Measurements from ENCODE around the gene CADM2.

CADM2 gene

DNA sequence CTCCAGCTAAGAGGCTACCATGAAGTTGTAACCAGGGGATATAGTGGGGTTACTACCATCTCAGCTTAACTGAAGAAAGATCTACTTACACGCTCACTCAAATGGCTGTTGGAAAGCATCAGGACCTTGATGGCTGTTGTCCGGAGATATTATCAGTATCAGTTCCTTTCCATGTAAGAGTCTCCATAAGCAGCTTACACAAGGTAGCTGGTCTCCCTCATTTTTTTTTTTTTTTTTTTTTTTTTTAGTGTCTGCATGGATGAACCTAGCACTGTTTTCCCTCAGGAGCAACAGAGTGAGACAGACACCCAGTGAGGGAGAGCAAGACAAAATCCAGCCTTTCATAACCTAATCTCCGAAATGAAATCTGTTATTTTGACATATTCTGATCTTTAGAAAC lies 230.9 kb downstream of the CADM2 start:
- DNase-seq (ENCODE audit: low read depth), result no peak

DNA sequence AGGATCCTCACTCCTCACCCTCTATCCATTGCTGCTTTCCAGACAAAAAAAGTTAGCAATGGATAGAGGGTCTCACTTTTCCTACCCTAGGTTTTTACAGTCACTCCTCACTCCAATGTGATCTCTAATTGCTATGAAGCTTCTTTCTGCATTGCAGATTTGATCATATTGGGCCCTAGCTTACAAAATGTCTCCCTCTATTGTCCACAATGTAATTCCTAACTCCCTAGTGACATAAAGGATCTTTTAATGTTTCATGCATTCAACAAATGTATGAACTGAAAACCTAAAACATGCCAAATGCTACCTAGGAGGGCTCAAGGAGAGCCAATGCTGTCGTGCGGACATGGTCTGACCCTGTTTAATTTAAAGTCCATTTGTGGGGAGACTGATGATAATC lies 234.8 kb downstream of the CADM2 start:
- DNase-seq (ENCODE audit: low read depth), result no peak

DNA sequence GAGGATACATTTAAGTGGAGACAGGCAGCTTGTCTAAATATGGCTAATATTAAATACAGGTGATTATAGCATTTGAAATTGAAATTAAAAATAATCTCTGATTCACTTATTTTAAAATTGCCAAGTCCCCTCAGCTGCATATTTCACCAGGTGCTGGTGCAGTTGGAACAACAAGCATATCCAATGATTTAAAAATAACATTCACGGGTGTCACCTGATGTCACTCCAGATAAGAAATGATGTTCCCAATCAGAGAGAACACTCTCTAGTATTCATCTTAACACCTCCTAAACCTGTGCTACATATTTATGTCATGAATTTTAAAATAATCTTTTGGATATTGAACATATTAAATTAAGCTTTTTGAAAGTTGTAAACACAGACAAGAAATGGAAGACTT lies 249.9 kb downstream of the CADM2 start:
- DNase-seq (ENCODE audit: low read depth), result no peak

DNA sequence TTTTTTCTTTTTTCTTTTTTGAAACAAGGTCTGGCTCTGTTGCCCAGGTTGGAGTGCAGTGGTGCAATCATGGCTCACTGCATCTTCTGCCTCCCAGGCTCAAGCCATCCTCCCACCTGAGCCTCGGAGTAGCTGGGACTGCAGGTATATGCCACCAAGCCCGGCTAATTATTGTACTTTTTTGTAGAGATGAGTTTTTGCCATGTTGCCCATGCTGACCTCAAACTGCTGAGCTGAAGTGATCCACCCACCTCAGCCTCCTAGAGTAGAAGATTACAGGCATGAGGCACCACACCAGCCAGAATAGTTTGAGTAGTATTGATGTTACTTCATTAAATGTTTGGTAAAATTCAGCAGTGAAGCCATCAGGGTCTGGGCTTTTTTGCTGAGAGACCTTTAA lies 251.8 kb downstream of the CADM2 start:
- no peak for DNase-seq (ENCODE audit: low read depth)

DNA sequence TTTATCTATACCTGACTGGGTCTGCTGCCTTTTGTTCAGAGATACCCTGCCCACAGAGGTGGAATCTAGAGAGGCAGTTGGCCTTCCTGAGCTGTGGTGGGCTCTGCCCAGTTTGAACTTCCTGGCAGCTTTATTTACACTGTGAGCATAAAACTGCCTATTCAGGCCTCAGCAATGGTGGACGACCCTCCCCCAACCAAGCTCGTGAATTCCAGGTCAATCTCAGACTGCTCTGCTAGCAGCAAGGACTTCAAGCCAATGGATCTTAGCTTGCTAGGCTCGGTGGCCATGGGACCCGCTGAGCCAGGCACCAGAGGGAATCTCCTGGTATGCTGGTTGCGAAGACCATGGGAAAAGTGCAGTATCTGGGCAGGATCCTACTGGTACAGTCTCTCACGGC lies 270.2 kb downstream of the CADM2 start:
- DNase-seq (ENCODE audit: low read depth), result no peak

DNA sequence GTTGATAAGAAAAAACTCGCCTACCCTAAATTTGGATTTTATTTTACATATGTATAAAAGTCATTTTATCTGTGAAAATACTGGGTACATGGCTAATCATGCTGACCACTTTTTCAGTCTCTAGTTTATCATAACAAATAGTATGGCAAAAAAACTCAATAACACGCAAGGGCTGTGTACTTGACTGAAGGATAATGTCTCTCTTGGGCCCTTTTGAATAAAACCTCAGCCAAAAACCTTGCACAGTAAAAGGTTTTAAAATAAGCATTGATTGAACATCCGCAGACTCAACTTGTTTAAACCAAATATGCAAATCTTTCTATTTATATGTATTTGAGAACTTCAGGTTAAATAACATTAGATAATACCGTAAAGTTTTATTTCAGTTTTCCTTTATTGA lies 285.3 kb downstream of the CADM2 start:
- DNase-seq (ENCODE audit: low read depth), result no peak

DNA sequence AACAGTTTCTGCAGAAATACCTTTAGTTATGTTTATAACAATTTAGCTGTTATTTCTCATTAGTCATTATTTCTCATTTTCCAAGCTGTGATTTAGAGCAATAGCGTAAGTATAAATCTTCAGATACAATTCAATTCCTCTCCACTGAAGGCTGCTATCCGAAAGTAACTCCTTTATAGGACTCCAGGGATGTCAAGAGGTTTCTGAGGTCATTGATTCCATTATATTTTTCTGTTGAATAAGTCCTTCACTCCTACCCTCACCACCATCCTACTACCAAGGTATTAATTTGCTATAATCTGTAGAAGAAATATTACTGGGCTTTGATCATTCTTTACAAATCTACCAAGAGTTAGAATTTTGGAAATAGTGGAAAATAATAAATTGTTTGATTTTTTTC lies 285.7 kb downstream of the CADM2 start:
- no peak for DNase-seq (ENCODE audit: low read depth)

DNA sequence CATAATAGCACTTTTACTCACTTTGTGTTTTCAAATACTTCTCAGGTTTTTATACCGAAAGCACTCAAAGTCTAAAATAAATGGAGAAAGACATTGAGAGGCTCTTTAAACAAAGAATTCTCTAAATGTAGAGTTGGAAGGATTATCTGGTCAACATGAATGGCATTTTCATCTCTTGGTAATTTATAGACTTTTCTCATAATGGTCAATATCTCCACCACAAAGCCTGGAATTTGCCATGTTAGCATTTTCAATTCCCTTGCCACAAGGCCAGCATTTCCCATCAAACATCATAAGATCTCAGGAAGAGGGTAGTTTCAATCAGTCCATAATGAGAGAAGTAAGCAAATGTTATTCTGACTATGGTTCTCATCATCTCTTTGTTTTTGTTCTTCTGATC lies 293.0 kb downstream of the CADM2 start:
- no peak for DNase-seq (ENCODE audit: low read depth)

DNA sequence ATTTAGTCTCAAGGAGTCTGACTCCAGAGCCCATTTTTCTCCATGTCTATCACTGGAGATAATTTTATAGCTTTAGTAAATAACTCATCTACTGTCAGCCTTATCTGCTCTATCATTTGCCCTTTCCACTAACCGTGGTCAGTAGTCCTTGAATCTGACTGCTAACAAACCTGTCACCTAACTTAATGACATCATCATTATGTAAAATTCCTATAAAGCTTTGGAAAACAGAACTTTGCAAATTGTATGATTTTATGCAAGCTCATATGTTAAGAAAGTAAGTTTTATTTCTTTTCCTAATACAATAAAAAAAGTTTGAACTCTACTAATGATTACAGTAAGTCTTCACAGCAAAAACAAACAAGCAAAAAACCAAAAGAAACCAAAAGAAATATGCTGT lies 293.9 kb downstream of the CADM2 start:
- no peak for DNase-seq (ENCODE audit: low read depth)

DNA sequence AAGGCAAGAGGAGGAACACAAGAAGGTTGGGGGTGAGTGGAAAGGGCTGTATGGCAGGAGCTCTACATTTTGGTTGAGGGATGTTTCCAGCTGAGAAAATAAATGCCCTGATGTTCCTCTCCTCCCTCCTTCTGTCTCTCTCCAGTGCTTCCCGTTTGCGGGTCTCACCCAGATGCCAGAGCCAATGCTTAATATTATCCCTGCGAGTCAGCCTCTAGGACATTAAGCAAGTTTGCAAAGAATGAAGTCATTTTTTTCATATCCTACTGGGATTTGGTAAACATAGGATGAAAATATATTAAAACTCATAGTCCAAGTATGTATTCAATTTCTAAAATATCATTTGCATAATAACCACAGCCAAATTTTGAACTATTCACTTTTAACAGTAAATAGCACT lies 295.9 kb downstream of the CADM2 start:
- DNase-seq (ENCODE audit: low read depth), result no peak

DNA sequence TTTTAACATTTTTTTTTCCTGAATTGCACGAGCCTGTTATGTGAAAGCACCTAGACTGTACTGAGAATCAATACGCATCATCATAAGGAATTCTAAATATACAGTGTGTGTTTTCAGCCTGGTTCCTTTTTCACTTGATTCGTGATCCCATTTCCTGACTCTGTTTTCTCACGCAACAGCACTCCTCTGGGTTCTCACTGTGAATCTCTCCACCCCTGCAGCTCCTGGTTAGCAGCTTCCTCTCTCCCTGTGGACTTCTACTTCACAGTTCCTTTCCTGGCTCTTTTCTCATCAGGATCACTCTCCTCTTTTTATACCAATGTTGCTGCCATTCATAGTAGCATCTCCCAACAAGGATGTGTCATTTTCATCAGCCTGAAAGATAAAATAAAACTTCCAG lies 297.2 kb downstream of the CADM2 start:
- DNase-seq (ENCODE audit: low read depth), result no peak

DNA sequence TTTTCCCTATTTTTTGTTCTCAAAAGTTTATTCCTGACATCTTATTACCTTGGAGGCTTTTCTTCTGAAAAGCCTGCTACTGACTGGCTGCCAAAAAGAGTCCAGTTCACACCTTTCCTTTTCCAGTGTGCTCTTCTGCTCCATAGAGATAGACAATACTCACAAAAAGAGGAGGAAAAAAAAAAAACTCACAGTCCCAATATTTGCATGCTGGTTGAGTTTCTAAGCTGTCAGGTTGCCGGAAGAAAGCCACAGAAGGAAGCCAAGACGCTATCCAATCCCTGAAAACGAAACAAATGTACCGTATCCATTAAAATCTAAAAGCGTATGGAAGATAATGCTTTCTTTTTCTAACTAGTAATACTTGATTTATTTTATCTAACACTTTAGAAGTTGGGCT lies 299.5 kb downstream of the CADM2 start:
- DNase-seq (ENCODE audit: low read depth), result no peak

DNA sequence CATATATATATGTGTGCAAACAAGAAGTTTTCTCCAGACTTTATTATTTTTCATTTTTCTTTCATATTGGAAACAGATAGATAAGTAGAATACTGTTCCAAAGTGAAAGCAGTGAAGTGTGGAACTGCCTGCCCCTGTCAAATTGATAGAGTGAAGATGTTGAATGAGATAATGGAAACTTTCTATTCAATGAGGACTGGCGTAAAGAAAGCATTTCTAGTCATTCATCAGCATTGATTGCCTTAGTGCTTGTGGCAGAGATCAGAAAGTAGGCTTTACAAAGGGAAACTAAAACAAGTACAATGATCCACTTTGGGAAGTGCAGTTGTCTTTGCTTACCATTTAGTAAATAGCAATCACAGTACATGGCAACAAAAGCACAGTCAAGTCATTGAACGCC lies 300.0 kb downstream of the CADM2 start:
- DNase-seq (ENCODE audit: low read depth), result no peak

DNA sequence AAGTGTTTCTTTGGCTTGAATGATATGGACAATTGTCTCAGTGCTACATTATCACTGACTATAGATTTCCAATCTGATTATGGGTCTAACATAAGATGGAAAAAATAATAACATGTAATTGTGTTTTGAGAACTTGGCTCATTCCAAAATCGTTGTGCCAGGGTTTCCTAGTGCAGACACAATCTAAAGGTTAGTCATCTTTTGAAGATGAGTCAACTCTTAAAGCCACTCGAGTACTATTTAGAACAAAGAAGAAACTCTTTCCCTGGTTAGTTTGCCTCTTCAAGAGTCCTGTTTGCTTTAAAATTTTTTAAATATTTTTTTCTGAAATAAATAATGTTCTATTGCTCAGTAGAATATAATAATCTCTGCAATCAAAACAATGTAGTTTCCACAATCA lies 301.0 kb downstream of the CADM2 start:
- no peak for DNase-seq (ENCODE audit: low read depth)

DNA sequence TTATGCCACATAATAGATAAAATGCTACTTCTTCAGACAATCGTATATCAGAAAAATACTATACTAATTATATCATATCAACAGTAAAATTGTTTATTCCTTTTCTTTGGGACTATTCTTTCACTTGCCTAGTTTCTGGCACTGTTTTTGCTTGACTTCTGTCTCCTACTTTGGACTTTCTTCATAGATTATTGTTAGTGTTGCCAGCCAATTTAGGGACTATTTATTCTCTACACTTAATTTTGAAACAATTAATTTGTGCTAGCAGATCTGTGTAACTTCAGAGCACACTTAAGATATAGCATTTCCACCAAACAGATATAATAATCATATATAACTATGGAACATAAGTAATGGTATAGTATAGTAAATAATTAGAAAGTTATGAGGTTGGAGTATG lies 305.6 kb downstream of the CADM2 start:
- no peak for DNase-seq (ENCODE audit: low read depth)

DNA sequence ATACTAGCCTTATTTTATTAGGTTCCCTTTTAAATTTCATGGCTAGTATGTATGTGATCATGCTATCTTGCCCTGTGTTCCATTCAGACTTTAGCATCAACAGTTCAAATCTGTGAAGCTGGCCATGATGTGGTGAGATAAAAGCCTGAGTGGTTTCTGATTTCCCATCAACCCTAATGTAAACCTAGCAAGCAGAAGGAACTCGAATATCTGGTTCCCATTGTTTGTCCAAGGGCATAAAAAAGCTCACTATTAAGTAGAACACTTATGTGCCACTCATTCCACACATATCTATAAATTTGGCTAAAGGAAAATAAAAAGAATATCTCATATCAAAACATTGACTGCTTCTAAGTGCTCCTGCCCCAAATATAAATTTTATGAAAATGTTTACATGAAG lies 311.7 kb downstream of the CADM2 start:
- DNase-seq (ENCODE audit: low read depth), result no peak

DNA sequence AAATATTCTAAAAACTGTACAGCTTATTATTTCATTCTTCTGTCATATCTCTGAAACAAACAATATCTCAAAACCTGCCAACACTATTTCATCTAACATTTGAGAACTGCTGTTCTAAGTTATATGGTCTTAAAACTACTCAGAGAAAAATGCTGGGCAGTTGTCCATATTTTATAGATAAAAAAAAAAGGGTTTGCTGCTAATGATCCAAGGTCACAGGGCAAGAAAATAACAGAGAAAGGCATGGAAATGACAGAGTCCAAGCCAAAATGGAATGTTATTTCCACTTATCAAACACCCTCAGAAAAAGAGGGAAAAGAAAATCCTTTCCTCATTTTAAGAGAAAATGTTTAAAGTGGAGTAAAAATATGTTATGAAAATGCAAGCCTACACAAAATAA lies 313.1 kb downstream of the CADM2 start:
- no peak for DNase-seq (ENCODE audit: low read depth)

DNA sequence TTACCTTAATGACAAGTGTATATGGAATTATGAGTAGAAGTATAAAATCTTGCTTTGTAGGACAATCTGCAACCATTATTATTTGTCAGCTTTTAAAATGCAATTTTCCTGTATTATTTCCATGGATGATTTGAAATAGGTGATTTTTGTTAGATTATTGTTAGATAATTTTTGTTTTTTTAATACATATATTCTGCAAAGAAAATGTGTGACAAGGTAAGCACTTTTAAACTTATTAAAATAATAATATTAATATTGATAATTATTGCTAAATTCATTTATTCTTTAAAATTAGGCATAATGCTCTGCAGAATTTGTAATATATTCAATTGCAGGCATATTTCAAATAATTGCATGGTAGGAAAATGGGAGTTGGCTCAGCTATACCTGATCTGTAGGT lies 329.5 kb downstream of the CADM2 start:
- DNase-seq (ENCODE audit: low read depth), result no peak

DNA sequence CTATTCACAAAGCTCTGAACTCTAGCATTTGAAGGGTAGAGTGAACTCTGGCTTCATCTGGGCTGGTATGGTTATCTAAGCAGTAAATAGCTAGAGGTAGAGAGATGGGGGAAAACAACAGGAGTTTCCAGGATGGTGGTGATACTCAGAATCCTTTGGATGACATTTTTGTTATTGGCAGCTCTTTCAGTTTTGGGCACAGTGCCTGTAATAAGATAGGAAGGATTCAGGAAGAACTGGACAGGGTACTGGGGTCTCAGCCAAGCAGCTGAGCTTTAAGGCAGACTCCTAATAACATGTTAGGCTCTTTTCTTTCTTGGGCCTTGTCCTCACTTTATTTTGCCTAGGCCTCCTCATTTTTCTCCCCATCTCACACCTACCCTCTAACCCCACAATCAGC lies 338.5 kb downstream of the CADM2 start:
- DNase-seq (ENCODE audit: low read depth), result no peak

DNA sequence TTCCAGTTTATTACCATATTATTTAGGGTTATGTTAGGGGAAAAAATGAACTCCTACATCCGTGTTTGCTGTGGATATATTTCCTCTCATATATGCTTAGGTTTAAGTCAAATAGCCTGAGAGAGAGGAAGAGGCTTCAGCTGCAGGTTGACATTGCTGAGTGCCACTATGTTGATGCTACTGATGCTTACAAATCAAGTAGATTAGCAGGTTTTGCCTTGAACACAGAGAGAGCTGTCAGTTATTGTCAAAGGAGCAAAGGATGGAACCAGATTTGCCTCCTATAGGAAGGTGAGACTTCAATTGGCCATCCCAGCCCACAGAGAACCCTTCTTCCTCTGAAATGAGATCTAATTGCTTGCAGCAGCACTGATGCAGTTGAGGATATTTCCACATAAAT lies 339.2 kb downstream of the CADM2 start:
- no peak for DNase-seq (ENCODE audit: low read depth)

DNA sequence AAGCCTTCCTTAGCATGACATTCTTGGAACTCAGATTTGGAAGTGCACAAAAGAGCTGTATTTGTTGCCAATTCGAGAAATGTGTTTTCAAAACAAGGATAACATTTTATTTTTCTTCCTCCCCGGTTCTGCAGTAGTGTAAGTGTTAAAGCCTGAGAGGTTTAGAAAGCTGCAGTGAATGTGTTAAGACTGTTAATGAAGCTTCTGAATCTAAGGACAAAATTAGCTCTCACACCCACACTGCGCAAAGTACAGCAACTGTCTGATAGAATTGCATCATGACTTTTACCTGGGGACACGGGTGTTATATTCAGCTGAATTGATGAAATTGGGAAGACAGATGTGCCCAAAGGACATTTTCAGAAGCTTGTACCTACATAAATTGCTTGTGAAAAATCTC lies 344.4 kb downstream of the CADM2 start:
- DNase-seq (ENCODE audit: low read depth), result no peak

DNA sequence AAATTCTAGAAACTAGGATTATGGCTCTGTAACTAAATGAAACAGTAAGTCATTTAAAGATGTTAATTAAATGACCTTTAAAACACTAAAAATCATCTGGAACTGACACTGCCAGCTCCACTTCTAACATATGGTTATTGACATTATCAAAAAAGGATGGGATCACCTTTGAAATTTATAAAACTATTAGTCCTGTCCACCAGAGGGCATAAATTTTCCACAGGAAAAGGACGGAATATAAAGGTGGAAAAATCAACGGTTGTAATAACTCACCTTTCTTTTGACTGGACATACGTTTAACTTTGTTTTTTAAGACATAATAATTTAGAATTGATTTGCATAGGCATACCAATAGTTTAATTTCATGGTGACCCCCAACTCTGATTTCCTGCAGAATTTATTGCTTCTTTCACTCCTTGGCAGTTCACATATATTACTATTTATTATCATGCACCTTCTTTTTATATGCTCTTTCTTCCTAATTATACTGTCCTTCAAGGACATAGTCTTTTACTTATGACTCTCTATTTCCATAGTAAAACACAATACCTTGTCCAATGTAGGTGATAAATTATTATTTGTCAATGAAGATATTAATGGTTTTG lies 345.7 kb downstream of the CADM2 start:
- DNase-seq (ENCODE audit: low read depth), result no peak

DNA sequence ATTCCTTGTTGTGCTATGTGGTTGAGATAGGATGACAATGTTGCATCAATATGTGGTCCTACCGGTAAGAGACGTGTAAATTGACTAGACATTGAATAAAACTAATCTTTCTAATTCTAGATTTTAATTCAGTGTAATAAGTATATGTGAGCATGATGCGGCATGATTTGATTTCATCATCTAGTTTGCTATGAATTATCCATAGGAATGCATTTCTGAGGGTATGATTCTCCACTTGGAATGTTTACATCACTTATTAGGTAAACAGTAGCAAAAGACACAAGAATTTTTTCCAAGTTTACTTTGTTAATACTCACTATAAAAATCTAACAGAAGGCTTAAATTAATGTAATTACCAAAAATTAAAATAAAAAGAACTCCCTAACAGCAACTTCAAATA lies 353.5 kb downstream of the CADM2 start:
- DNase-seq (ENCODE audit: low read depth), result no peak

DNA sequence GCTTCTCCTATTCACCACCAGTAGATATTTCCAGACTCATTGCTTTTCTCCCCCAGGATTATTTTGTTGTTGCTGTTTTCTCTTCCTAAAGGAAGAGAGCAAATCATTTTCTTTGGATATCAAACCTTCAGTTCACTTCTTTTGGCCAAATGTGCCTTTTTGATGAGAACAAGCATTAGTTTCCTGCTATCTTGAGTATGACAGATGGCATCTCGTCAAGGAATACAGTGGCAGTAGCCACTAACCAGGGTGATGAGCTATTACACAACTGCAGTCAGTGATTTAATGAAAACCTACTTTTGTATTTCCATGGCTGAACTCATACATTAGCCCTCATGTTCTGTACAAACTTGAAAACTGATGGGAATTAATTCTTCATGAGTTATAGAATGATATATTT lies 354.6 kb downstream of the CADM2 start:
- DNase-seq (ENCODE audit: low read depth), result no peak

DNA sequence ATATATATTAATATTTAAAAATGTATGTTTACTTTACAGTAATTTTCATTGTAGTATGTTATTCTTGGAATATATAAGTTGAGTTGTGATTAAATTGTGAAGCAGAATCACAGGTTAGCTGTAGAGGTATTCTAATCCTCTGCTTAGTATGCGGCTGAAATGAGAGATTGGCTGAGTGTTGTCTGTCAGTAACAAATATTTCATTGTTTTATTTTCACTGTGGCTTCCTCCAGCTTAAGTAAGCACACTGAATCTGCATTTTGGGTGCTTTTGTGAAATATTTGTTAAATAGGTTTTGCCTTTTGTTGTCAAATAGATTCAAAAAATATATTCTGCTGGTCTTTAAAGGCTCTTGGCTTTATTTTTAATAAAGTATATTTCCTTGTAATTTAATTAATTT lies 357.5 kb downstream of the CADM2 start:
- no peak for DNase-seq (ENCODE audit: low read depth)

All from activated T-helper 9 cell treated with anti-CD3 and anti-CD28 coated beads, Interleukin-2, amount 50 U/mL, for 16 hours (primary cell).